ENCODE results near the gene DLX3.

The DLX3 gene

DNA sequence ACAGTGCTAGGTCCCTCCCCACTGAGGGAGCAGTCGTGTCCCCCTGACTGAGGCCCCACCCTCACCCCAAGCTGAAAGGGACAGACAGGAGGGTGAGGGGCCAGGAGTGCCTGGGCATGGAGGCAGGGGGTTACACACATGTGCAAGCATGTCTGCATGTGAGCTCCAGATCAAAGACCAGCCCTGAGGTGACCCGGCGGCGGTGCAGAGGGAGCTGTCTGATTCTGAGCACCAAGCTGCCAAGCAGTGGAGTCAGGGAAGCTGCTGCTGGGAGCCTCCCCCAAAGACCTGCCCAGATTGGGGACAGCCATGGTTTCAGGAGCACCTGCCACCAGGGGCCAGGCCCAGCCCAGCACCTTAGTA, 5.5 kb downstream of the DLX3 start:
- TF ChIP-seq, protein P1, sequence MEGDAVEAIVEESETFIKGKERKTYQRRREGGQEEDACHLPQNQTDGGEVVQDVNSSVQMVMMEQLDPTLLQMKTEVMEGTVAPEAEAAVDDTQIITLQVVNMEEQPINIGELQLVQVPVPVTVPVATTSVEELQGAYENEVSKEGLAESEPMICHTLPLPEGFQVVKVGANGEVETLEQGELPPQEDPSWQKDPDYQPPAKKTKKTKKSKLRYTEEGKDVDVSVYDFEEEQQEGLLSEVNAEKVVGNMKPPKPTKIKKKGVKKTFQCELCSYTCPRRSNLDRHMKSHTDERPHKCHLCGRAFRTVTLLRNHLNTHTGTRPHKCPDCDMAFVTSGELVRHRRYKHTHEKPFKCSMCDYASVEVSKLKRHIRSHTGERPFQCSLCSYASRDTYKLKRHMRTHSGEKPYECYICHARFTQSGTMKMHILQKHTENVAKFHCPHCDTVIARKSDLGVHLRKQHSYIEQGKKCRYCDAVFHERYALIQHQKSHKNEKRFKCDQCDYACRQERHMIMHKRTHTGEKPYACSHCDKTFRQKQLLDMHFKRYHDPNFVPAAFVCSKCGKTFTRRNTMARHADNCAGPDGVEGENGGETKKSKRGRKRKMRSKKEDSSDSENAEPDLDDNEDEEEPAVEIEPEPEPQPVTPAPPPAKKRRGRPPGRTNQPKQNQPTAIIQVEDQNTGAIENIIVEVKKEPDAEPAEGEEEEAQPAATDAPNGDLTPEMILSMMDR (IDR thresholded peaks at IDR 0.05) = no peak
- no peak for TF ChIP-seq ZFX (IDR thresholded peaks at IDR 0.05; ENCODE audit: borderline replicate concordance)
- H3K27ac ChIP-seq = no peak overlapping the region

GRCh38 chr17:49987681-49988441, 7.2 kb downstream of the DLX3 start:
- TF ChIP-seq ZFX (IDR thresholded peaks at IDR 0.05; ENCODE audit: borderline replicate concordance) = no peak
- TF ChIP-seq, protein P1 (IDR thresholded peaks at IDR 0.05) = no peak
- peak overlapping the region; percentile 47 for H3K27ac ChIP-seq

GRCh38 chr17:49987290-49987585, 7.8 kb downstream of the DLX3 start:
- peak overlapping the region; percentile 47 for H3K27ac ChIP-seq
- TF ChIP-seq, protein P1 (IDR thresholded peaks at IDR 0.05) = no peak
- TF ChIP-seq ZFX (IDR thresholded peaks at IDR 0.05; ENCODE audit: borderline replicate concordance) = no peak

- no peak for TF ChIP-seq ZFX (IDR thresholded peaks at IDR 0.05; ENCODE audit: borderline replicate concordance)
- TF ChIP-seq, protein P1 (IDR thresholded peaks at IDR 0.05) = no peak
- H3K27ac ChIP-seq = no peak overlapping the region
These were observed 8.4 kb downstream of the DLX3 start for GRCh38 chr17:49986396-49987289.

- no peak overlapping the region for H3K27ac ChIP-seq
These were observed 9.6 kb downstream of the DLX3 start for GRCh38 chr17:49985310-49985990.

DNA sequence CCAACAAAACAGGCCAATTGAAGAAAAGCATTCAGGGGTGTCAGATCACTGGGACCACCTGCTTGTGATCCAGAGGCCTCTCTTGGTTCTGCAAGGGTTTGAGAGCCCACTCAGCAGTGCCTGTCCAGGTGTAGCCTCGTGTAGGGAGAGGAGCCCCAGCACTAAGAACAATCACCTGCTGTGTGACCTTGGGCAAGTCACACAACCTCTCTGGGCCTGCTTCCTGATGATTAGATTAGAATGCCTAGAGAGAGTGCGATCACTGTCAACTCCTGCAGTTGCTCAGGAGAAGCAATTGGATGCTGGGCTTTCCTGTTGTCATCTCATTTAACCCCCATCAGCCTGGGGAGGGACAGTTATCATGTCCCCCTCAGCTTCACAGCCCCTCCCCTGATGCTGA, 10.2 kb downstream of the DLX3 start:
- H3K27ac ChIP-seq = no peak overlapping the region
- no peak for TF ChIP-seq ZFX (IDR thresholded peaks at IDR 0.05; ENCODE audit: borderline replicate concordance)
- TF ChIP-seq, protein P1 (IDR thresholded peaks at IDR 0.05) = no peak

More at GRCh38 chr17:49985310-49985990, 9.6 kb downstream of the DLX3 start:
- TF ChIP-seq ZFX (IDR thresholded peaks at IDR 0.05; ENCODE audit: borderline replicate concordance) = no peak
- TF ChIP-seq, protein P1 (IDR thresholded peaks at IDR 0.05) = no peak

Data from 22Rv1 (cell line).